ENCODE measurements around the gene ADGRG3. TPM values are rescaled to one million over a fixed set of nuclear protein-coding genes. Genes with fewer than 3 reads are reported as not detected.

The ADGRG3 gene
- total RNA-seq, 1 experiment from 2014 or later = not detected

GRCh38 chr16:57653936-57654335 lies 14.2 kb upstream of the ADGRG3 start:
- intact Hi-C loops (cut with micrococcal nuclease; ENCODE audit: unreplicated experiment) = no loop called here
- H3K4me3 ChIP-seq = no peak overlapping the region
- H3K4me1 ChIP-seq (replicated peaks; ENCODE audit: insufficient read depth) = no peaks in the 10 kb centered on the region
- H2AFZ ChIP-seq = no peak overlapping the region
- no TSS peak for BruUV-seq (replicated peaks)
- no peaks in the 10 kb centered on the region for H3K27me3 ChIP-seq (ENCODE audit: insufficient read depth, low read depth)
- CTCF ChIA-PET = interaction anchor here (0.6 kb wide), 1 partner anchor 151 kb away, joined by 3 read pairs; no protein-coding TSS in a partner anchor
- no peak for DNase-seq
- TF ChIP-seq EZH2 (IDR thresholded peaks at IDR 0.05; ENCODE audit: low read depth) (no peak), CTCF (conservative IDR thresholded peaks at IDR 0.05) (no peak)
- POLR2A ChIA-PET (ENCODE audit: unreplicated experiment) = no interaction called here
- H3K4me2 ChIP-seq = no peak overlapping the region
- H3K79me2 ChIP-seq (ENCODE audit: low read depth) = no peaks in the 10 kb centered on the region
- H3K36me3 ChIP-seq (ENCODE audit: low read depth) = peaks cover 12% of the 10 kb centered on the region; the same call in 1 of the 2 replicates
- no peaks in the 10 kb centered on the region for H3K9me3 ChIP-seq (ENCODE audit: insufficient read depth, low read depth)
- peaks cover 7% of the 10 kb centered on the region; the same call in 1 of the 2 replicates for H3F3A ChIP-seq (ENCODE audit: insufficient read depth, low read depth)
- no peaks in the 10 kb centered on the region for H3K9me2 ChIP-seq (ENCODE audit: insufficient read depth)
- peaks cover 9% of the 10 kb centered on the region; the same call in 1 of the 2 replicates for H4K20me1 ChIP-seq (ENCODE audit: insufficient read depth)
- no peak overlapping the region for H3K27ac ChIP-seq

DNA sequence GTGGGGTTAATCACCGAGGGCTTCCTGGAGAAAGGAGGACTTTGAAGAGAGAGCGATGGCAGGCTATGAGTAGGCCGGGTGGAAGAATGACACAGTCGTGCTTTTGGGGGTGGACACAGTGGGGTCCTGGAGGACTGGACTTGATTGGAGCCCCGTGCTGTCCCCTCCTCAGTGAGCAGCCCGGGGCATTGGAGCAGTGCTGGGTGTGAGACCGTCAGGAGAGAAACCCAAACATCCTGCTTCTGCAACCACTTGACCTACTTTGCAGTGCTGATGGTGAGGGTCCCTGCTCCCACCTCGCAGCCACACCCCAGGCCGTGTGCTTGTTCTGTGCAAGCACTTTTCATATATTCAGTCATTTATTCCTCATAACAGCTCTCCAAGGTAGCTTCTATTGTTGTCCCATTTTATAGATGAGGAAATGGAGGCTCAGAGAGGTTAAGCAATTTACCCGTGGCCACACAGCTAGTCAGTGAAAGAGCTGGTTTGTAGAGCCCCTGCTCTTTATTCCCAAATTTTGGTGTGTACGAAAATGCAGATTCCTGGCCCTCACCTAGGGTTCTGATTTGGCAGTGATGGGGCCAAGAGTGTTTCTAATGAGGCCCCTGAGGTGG lies 11.7 kb upstream of the ADGRG3 start:
- Histone ChIP-seq H3K27ac (no peak overlapping the region), H3K27me3 (ENCODE audit: insufficient read depth, low read depth) (no peaks in the 10 kb centered on the region), H3K9me3 (ENCODE audit: insufficient read depth, low read depth) (no peaks in the 10 kb centered on the region), H3K4me1 (replicated peaks; ENCODE audit: insufficient read depth) (no peaks in the 10 kb centered on the region), H2AFZ (no peak overlapping the region), H3K9me2 (ENCODE audit: insufficient read depth) (no peaks in the 10 kb centered on the region), H3K4me2 (no peak overlapping the region), H3K36me3 (ENCODE audit: low read depth) (peaks cover 12% of the 10 kb centered on the region; the same call in 1 of the 2 replicates), H3K79me2 (ENCODE audit: low read depth) (no peaks in the 10 kb centered on the region), H4K20me1 (ENCODE audit: insufficient read depth) (no peaks in the 10 kb centered on the region), H3K4me3 (no peak overlapping the region), H3F3A (ENCODE audit: insufficient read depth, low read depth) (no peaks in the 10 kb centered on the region; the same call in 1 of the 2 replicates)
- ChIA-PET CTCF (no interaction called here), POLR2A (ENCODE audit: unreplicated experiment) (interaction anchor here (0.7 kb wide), 1 partner anchor 859 kb away, joined by 3 read pairs; no protein-coding TSS in a partner anchor)
- DNase-seq = no peak
- intact Hi-C loops (cut with micrococcal nuclease; ENCODE audit: unreplicated experiment) = no loop called here
- no TSS peak for BruUV-seq (replicated peaks)
- TF ChIP-seq EZH2 (IDR thresholded peaks at IDR 0.05; ENCODE audit: low read depth) = no peak
- no peak for TF ChIP-seq CTCF (conservative IDR thresholded peaks at IDR 0.05)

GRCh38 chr16:57657228-57657627 lies 10.9 kb upstream of the ADGRG3 start:
- no peak for DNase-seq
- Histone ChIP-seq H3K4me2 (no peak overlapping the region), H4K20me1 (ENCODE audit: insufficient read depth) (no peaks in the 10 kb centered on the region), H3K27me3 (ENCODE audit: insufficient read depth, low read depth) (no peaks in the 10 kb centered on the region), H3K9me2 (ENCODE audit: insufficient read depth) (no peaks in the 10 kb centered on the region), H3K79me2 (ENCODE audit: low read depth) (no peaks in the 10 kb centered on the region), H3K36me3 (ENCODE audit: low read depth) (peaks cover 12% of the 10 kb centered on the region; the same call in 1 of the 2 replicates), H3K4me3 (no peak overlapping the region), H3K27ac (no peak overlapping the region), H3K9me3 (ENCODE audit: insufficient read depth, low read depth) (no peaks in the 10 kb centered on the region), H3F3A (ENCODE audit: insufficient read depth, low read depth) (no peaks in the 10 kb centered on the region; the same call in 1 of the 2 replicates), H3K4me1 (replicated peaks; ENCODE audit: insufficient read depth) (no peaks in the 10 kb centered on the region), H2AFZ (no peak overlapping the region)
- TF ChIP-seq CTCF (conservative IDR thresholded peaks at IDR 0.05) = no peak
- TF ChIP-seq EZH2 (IDR thresholded peaks at IDR 0.05; ENCODE audit: low read depth) = no peak
- CTCF ChIA-PET = no interaction called here
- POLR2A ChIA-PET (ENCODE audit: unreplicated experiment) = no interaction called here
- BruUV-seq (replicated peaks) = no TSS peak
- intact Hi-C loops (cut with micrococcal nuclease; ENCODE audit: unreplicated experiment) = no loop called here

Data from PC-9 (cell line).